GM23338 (cell line): ENCODE data around the gene TMSB4X. TPM values are rescaled to one million over a fixed set of nuclear protein-coding genes. Genes with fewer than 3 reads are reported as not detected.

ENCODE experiments used
- ATAC-seq: fragments of 200-7000 bp; cut with Tn5 transposase; 3 replicates; pipeline ENCODE4 v1.9.1; 2020
- DNase-seq: peaks from one replicate; pipeline ENCODE4 v3.0.0-alpha.2; 2015; ENCODE audit warnings: low spot score
- H2AFZ ChIP-seq: fragments of 200-600 bp; sonication (generic); 2 replicates; pipeline ENCODE4 v1.8.0; 2016; ENCODE audit warnings: antibody characterized with exemption, mild to moderate bottlenecking, moderate library complexity
- H3F3A ChIP-seq: fragments of 200-600 bp; sonication (generic); replicated peaks from 2 replicates; pipeline ENCODE4 v1.8.0; 2017; ENCODE audit warnings: antibody characterized with exemption, mixed run types, low read depth
- H3K27ac ChIP-seq: fragments of 200-600 bp; sonication (generic); 2 replicates; pipeline ENCODE4 v1.6.1; 2016; ENCODE audit warnings: low read depth
- H3K27me3 ChIP-seq: fragments of 200-600 bp; sonication (generic); 2 replicates; pipeline ENCODE4 v1.8.0; 2016; ENCODE audit warnings: mild to moderate bottlenecking, mixed run types, moderate library complexity; ENCODE audit not compliant: insufficient read depth
- H3K36me3 ChIP-seq: fragments of 200-600 bp; sonication (generic); 2 replicates; pipeline ENCODE4 v1.8.0; 2016; ENCODE audit warnings: mild to moderate bottlenecking; ENCODE audit not compliant: insufficient read depth
- H3K4me1 ChIP-seq: fragments of 200-600 bp; sonication (generic); 2 replicates; pipeline ENCODE4 v1.8.0; 2016; ENCODE audit warnings: mild to moderate bottlenecking, moderate library complexity; ENCODE audit not compliant: insufficient read depth
- H3K4me2 ChIP-seq: fragments of 200-600 bp; sonication (generic); 2 replicates; pipeline ENCODE4 v1.7.1; 2017; ENCODE audit warnings: mixed run types
- H3K4me3 ChIP-seq: fragments of 200-600 bp; sonication (generic); 2 replicates; pipeline ENCODE4 v1.6.1; 2016; ENCODE audit warnings: mixed run types
- H3K79me2 ChIP-seq: fragments of 200-600 bp; sonication (generic); replicated peaks from 2 replicates; pipeline ENCODE4 v1.8.0; 2017; ENCODE audit warnings: mild to moderate bottlenecking; ENCODE audit not compliant: insufficient read depth
- H3K9me2 ChIP-seq: fragments of 200-600 bp; sonication (generic); 2 replicates; pipeline ENCODE4 v1.8.0; 2017; ENCODE audit not compliant: insufficient read depth
- H4K20me1 ChIP-seq: fragments of 200-600 bp; sonication (generic); replicated peaks from 2 replicates; pipeline ENCODE4 v1.8.0; 2017; ENCODE audit warnings: mild to moderate bottlenecking; ENCODE audit not compliant: insufficient read depth
- H3K27ac Mint-ChIP-seq: 2 replicates; pipeline ENCODE4 v1.8.0; 2020; ENCODE audit warnings: inconsistent platforms, mild to moderate bottlenecking, moderate library complexity, mixed read lengths
- H3K27me3 Mint-ChIP-seq: 3 replicates; pipeline ENCODE4 v1.8.0; 2022; ENCODE audit warnings: low read depth, mild to moderate bottlenecking, moderate library complexity, mixed read lengths, inconsistent platforms; ENCODE audit not compliant: insufficient read depth, poor library complexity
- H3K36me3 Mint-ChIP-seq: 3 replicates; pipeline ENCODE4 v1.8.0; 2021; ENCODE audit warnings: low read depth, mild to moderate bottlenecking, inconsistent platforms, moderate library complexity, mixed read lengths
- H3K4me1 Mint-ChIP-seq: 3 replicates; pipeline ENCODE4 v1.8.0; 2020; ENCODE audit warnings: mild to moderate bottlenecking, inconsistent platforms, mixed read lengths
- H3K4me3 Mint-ChIP-seq: 3 replicates; pipeline ENCODE4 v1.8.0; 2021; ENCODE audit warnings: moderate library complexity, mild to moderate bottlenecking, inconsistent platforms, mixed read lengths
- H3K9me3 Mint-ChIP-seq: 3 replicates; pipeline ENCODE4 v1.8.0; 2020; ENCODE audit warnings: moderate library complexity, mild to moderate bottlenecking, inconsistent platforms, mixed read lengths
- EZH2 ChIP-seq: fragments of 200-600 bp; sonication (generic); IDR thresholded peaks from one replicate; pipeline ENCODE4 v1.8.0; 2017; ENCODE audit warnings: antibody characterized with exemption, mild to moderate bottlenecking, low read depth; ENCODE audit not compliant: unreplicated experiment
- EZH2phosphoT487 ChIP-seq: fragments of 200-600 bp; sonication (generic); IDR thresholded peaks from one replicate; pipeline ENCODE4 v1.8.1; 2018; ENCODE audit warnings: antibody characterized with exemption; ENCODE audit not compliant: unreplicated experiment
- NANOG ChIP-seq: IDR thresholded peaks from 2 replicates; pipeline ENCODE4 v1.6.1; 2016; ENCODE audit warnings: antibody characterized with exemption, borderline replicate concordance
- STAT1 ChIP-seq: IDR thresholded peaks from one replicate; pipeline ENCODE4 v1.6.1; 2016; ENCODE audit warnings: antibody characterized with exemption; ENCODE audit not compliant: unreplicated experiment
- ZNF114 ChIP-seq: fragments of 250-450 bp; sonication (Bioruptor Pico); IDR thresholded peaks from 2 replicates; pipeline ENCODE4 v1.5.0; 2020; ENCODE audit warnings: mild to moderate bottlenecking, moderate library complexity
- polyA plus RNA-seq: library from polyadenylated mRNA; unstranded; fragments of >200 nt; fragmentation: Nextera tagmentation; extraction: Ambion mirVana; gene quantifications from 2 replicates; pipeline ENCODE4 v1.2.1, GENCODE V29; 2016
- total RNA-seq: library from RNA; depleted of rRNA; stranded (reverse); fragments of >200 nt; shearing (Covaris generic); gene quantifications from 2 replicates; pipeline ENCODE4 v1.2.3, GENCODE V29; 2014
- TF ChIP-seq, protein P1 (sequence below): IDR thresholded peaks from one replicate; pipeline ENCODE4 v1.6.1; 2018; ENCODE audit warnings: antibody characterized with exemption; ENCODE audit not compliant: unreplicated experiment
- TF ChIP-seq, protein P2 (sequence below): fragments of 250-450 bp; sonication (Bioruptor Pico); IDR thresholded peaks from 2 replicates; pipeline ENCODE4 v1.5.0; 2020; ENCODE audit warnings: mild to moderate bottlenecking, moderate library complexity
- TF ChIP-seq, protein P3 (sequence below): IDR thresholded peaks from 2 replicates; pipeline ENCODE4 v1.6.1; 2016; ENCODE audit warnings: antibody characterized with exemption
- TF ChIP-seq, protein P4 (sequence below), 2 experiments: fragments of 200-600 bp in 1 of 2; sonication (generic) in 1 of 2; conservative IDR thresholded peaks; 2 replicates each; pipeline versions ENCODE4 v1.5.1 to v1.6.1; 2016 to 2017; ENCODE audit warnings: antibody characterized with exemption in 2 of 2, low read depth in 2 of 2, mild to moderate bottlenecking in 2 of 2, moderate library complexity in 1 of 2

TMSB4X gene
- total and polyA plus RNA-seq, 2 experiments from 2014 or later, result 999 to 6,191 TPM

DNA sequence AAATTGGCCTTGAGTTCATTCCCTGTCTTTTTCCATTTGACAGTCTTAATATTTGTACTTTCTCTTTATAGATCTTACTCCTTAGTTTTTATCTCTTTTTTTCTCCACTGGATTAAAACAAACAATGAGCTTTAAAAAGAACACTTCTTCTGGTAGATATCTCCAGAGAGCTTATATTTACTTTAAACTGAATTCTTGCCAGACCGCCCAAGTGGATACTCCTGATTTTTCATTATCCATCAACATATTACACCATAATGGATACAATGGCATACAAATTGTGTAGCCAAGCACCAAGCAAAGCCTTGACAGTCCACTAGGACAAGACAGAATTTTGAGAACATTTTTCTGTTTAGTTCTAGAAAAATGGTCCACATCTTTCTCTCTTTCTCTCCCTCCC, 18.9 kb downstream of the TMSB4X start:
- ATAC-seq, result no peak
- H3K4me1 Mint-ChIP-seq, result peaks cover 15% of the 10 kb centered on the region
- H3K9me3 Mint-ChIP-seq, result no peaks in the 10 kb centered on the region

More for the DNA sequence above, 18.9 kb downstream of the TMSB4X start:
- Histone ChIP-seq H3K4me3 (no peak overlapping the region), H3K4me1 (peaks cover 7% of the 10 kb centered on the region; the same call in 1 of the 2 replicates), H3K27me3 (no peaks in the 10 kb centered on the region), H3F3A (no peaks in the 10 kb centered on the region), H3K4me2 (no peak overlapping the region), H3K79me2 (no peaks in the 10 kb centered on the region), H4K20me1 (no peaks in the 10 kb centered on the region), H2AFZ (no peak overlapping the region), H3K27ac (no peak overlapping the region), H3K36me3 (no peaks in the 10 kb centered on the region), H3K9me2 (no peaks in the 10 kb centered on the region)
- Mint-ChIP-seq H3K36me3 (no peaks in the 10 kb centered on the region), H3K4me3 (no peak overlapping the region), H3K27me3 (peaks cover 3% of the 10 kb centered on the region), H3K27ac (no peak overlapping the region)
- no peak for DNase-seq
- TF ChIP-seq NANOG, result no peak
- TF ChIP-seq, protein P1, sequence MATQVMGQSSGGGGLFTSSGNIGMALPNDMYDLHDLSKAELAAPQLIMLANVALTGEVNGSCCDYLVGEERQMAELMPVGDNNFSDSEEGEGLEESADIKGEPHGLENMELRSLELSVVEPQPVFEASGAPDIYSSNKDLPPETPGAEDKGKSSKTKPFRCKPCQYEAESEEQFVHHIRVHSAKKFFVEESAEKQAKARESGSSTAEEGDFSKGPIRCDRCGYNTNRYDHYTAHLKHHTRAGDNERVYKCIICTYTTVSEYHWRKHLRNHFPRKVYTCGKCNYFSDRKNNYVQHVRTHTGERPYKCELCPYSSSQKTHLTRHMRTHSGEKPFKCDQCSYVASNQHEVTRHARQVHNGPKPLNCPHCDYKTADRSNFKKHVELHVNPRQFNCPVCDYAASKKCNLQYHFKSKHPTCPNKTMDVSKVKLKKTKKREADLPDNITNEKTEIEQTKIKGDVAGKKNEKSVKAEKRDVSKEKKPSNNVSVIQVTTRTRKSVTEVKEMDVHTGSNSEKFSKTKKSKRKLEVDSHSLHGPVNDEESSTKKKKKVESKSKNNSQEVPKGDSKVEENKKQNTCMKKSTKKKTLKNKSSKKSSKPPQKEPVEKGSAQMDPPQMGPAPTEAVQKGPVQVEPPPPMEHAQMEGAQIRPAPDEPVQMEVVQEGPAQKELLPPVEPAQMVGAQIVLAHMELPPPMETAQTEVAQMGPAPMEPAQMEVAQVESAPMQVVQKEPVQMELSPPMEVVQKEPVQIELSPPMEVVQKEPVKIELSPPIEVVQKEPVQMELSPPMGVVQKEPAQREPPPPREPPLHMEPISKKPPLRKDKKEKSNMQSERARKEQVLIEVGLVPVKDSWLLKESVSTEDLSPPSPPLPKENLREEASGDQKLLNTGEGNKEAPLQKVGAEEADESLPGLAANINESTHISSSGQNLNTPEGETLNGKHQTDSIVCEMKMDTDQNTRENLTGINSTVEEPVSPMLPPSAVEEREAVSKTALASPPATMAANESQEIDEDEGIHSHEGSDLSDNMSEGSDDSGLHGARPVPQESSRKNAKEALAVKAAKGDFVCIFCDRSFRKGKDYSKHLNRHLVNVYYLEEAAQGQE, result no peak
- TF ChIP-seq EZH2phosphoT487, result no peak
- no peak for TF ChIP-seq STAT1
- TF ChIP-seq EZH2, result no peak
- TF ChIP-seq, protein P2, sequence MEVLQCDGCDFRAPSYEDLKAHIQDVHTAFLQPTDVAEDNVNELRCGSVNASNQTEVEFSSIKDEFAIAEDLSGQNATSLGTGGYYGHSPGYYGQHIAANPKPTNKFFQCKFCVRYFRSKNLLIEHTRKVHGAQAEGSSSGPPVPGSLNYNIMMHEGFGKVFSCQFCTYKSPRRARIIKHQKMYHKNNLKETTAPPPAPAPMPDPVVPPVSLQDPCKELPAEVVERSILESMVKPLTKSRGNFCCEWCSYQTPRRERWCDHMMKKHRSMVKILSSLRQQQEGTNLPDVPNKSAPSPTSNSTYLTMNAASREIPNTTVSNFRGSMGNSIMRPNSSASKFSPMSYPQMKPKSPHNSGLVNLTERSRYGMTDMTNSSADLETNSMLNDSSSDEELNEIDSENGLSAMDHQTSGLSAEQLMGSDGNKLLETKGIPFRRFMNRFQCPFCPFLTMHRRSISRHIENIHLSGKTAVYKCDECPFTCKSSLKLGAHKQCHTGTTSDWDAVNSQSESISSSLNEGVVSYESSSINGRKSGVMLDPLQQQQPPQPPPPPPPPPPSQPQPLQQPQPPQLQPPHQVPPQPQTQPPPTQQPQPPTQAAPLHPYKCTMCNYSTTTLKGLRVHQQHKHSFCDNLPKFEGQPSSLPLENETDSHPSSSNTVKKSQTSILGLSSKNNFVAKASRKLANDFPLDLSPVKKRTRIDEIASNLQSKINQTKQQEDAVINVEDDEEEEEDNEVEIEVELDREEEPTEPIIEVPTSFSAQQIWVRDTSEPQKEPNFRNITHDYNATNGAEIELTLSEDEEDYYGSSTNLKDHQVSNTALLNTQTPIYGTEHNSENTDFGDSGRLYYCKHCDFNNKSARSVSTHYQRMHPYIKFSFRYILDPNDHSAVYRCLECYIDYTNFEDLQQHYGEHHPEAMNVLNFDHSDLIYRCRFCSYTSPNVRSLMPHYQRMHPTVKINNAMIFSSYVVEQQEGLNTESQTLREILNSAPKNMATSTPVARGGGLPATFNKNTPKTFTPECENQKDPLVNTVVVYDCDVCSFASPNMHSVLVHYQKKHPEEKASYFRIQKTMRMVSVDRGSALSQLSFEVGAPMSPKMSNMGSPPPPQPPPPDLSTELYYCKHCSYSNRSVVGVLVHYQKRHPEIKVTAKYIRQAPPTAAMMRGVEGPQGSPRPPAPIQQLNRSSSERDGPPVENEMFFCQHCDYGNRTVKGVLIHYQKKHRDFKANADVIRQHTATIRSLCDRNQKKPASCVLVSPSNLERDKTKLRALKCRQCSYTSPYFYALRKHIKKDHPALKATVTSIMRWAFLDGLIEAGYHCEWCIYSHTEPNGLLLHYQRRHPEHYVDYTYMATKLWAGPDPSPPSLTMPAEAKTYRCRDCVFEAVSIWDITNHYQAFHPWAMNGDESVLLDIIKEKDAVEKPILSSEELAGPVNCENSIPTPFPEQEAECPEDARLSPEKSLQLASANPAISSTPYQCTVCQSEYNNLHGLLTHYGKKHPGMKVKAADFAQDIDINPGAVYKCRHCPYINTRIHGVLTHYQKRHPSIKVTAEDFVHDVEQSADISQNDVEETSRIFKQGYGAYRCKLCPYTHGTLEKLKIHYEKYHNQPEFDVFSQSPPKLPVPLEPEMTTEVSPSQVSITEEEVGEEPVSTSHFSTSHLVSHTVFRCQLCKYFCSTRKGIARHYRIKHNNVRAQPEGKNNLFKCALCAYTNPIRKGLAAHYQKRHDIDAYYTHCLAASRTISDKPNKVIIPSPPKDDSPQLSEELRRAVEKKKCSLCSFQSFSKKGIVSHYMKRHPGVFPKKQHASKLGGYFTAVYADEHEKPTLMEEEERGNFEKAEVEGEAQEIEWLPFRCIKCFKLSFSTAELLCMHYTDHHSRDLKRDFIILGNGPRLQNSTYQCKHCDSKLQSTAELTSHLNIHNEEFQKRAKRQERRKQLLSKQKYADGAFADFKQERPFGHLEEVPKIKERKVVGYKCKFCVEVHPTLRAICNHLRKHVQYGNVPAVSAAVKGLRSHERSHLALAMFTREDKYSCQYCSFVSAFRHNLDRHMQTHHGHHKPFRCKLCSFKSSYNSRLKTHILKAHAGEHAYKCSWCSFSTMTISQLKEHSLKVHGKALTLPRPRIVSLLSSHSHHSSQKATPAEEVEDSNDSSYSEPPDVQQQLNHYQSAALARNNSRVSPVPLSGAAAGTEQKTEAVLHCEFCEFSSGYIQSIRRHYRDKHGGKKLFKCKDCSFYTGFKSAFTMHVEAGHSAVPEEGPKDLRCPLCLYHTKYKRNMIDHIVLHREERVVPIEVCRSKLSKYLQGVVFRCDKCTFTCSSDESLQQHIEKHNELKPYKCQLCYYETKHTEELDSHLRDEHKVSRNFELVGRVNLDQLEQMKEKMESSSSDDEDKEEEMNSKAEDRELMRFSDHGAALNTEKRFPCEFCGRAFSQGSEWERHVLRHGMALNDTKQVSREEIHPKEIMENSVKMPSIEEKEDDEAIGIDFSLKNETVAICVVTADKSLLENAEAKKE (CRISPR knock-in tag), result no peak
- TF ChIP-seq ZNF114 (CRISPR knock-in tag), result no peak
- TF ChIP-seq, protein P3, sequence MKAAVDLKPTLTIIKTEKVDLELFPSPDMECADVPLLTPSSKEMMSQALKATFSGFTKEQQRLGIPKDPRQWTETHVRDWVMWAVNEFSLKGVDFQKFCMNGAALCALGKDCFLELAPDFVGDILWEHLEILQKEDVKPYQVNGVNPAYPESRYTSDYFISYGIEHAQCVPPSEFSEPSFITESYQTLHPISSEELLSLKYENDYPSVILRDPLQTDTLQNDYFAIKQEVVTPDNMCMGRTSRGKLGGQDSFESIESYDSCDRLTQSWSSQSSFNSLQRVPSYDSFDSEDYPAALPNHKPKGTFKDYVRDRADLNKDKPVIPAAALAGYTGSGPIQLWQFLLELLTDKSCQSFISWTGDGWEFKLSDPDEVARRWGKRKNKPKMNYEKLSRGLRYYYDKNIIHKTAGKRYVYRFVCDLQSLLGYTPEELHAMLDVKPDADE, result no peak
- TF ChIP-seq, protein P4, sequence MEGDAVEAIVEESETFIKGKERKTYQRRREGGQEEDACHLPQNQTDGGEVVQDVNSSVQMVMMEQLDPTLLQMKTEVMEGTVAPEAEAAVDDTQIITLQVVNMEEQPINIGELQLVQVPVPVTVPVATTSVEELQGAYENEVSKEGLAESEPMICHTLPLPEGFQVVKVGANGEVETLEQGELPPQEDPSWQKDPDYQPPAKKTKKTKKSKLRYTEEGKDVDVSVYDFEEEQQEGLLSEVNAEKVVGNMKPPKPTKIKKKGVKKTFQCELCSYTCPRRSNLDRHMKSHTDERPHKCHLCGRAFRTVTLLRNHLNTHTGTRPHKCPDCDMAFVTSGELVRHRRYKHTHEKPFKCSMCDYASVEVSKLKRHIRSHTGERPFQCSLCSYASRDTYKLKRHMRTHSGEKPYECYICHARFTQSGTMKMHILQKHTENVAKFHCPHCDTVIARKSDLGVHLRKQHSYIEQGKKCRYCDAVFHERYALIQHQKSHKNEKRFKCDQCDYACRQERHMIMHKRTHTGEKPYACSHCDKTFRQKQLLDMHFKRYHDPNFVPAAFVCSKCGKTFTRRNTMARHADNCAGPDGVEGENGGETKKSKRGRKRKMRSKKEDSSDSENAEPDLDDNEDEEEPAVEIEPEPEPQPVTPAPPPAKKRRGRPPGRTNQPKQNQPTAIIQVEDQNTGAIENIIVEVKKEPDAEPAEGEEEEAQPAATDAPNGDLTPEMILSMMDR (conservative IDR thresholded peaks at IDR 0.05; ENCODE audit: low read depth in 2 of 2), result no peak
